Islet precursor cell (in vitro differentiated cells): ENCODE results near the gene BET1L.
"Not testable (repeated sequence)": the region's sequence is repeated elsewhere in the genome, so short reads cannot be mapped to it uniquely, and the experiment has no call there.

Experiments
- DNase-seq: peaks from one replicate; pipeline ENCODE4 v3.0.0-alpha.2; 2018

The BET1L gene

DNA sequence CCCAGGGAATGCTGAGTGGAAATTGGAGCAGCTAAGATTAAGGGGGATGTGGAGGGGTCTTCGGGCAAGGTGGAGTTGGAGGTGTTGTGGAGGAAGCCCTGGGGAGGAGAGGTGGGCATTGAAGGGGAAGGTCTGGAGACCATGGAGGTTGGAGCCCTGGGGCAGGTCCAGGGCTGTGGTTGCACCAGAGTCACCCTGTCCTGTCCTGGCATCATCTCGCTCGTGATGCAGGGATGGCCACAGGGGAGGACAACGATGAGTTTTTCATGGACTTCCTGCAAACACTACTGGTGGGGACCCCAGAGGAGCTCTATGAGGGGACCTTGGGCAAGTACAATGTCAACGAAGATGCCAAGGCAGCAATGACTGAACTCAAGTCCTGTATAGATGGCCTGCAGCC, 13.7 kb downstream of the BET1L start:
- DNase-seq, result peak; percentile 32

GRCh38 chr11:192674-193128, 14.5 kb downstream of the BET1L start, which contains the start of gene SCGB1C1:
SCGB1C1 (plus strand) TSS chr11:193078; CDS start chr11:193100, 22 bp downstream.
- not testable (repeated sequence) for DNase-seq

GRCh38 chr11:191490-192478, 15.4 kb downstream of the BET1L start:
- peak; percentile 38 for DNase-seq

DNA sequence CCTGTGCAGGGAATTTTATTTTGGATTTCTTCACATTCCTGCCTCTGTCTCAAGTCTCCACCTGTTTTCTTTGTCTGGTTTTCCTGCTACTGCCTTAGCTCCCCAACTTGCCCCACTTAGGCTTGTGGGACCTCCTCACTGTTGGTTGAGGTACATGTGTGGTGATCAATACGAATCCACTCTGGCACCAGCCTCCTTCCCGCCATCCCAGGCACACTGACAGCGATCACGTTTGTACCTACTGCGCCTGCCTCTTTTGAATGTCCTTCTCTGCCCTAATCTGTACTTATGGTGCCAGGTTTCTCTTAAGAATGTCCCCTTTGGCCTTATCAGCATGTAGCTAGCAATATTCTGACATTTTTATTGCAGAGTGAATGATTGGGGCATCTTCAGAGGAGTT, 16.7 kb downstream of the BET1L start:
- not testable (repeated sequence) for DNase-seq

DNA sequence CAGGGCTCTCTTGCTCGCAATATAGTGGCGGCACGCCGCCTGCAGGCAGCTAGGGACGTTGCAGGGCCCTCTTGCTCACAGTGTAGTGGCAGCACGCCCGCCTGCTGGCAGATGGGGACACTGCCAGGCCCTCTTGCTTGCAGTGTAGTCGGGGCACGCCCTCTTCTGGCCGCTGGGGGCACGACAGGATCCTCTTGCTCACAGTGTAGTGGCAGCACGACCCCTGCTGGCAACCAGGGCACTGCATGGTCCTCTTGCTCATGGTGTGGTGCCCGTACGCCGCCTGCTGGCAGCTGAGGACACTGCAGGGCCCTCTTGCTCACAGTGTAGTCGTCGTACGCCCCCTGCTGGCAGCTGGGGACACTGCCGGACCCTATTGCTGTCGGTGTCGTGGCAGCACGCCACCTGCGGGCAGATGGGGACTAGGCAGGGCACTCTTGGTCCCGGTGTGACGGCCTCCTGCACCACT, 17.3 kb downstream of the BET1L start:
- not testable (repeated sequence) for DNase-seq

- not testable (repeated sequence) for DNase-seq
Measured at GRCh38 chr11:189200-189783, 17.9 kb downstream of the BET1L start.

- not testable (repeated sequence) for DNase-seq
Measured at GRCh38 chr11:180242-180641, 27.0 kb downstream of the BET1L start.
